ENCODE data around the gene ATXN1.

ATXN1 gene

DNA sequence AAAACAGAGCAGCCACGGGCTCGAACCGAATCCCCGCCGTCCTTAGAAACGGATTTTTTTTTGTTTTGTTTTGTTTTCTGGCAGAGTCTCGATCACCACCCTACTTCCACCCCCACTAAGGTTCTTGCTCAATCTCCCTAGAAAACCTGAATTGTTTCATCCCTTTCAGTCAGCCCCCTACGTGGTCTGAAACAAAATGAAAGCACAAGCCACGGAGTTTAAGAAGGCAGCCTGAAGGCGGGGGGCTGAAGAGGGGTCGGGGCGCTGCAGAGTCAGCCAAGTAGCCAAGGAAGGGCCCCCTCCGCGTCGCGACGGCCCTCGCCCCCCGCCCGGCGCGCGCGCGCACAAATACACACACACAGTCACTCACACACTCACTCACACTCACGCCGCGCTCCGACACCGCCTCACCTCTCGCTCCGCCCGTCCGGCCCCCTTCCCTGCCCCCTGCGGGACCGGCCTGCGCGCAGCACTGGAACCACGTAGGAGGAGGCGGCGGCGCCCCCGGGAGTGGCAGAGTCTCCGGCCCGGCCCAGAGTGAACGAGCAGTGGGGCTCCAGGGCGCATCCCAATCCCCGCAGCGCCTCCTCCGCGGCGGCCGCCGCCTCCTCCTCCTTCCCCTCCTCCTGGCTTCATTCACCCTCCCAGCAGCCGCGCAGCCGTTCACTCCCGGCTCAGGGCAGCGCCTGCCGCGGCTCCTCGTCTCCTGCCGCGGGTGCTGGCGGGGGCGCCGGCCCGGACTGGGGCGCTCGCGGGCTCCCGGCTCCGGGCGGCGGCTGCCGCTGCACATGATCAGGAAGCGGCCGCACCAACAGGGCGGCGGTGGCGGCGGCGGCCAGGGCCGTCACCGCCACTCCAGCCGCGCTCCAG, 1.4 kb downstream of the ATXN1 start:
- peak; percentile 37 for DNase-seq (ENCODE audit: low read depth)
- no peak for TF ChIP-seq CTCF (conservative IDR thresholded peaks at IDR 0.05; ENCODE audit: low read depth, low read length)
- H3K4me3 ChIP-seq (ENCODE audit: low read length): peak overlapping the region; percentile 88

DNA sequence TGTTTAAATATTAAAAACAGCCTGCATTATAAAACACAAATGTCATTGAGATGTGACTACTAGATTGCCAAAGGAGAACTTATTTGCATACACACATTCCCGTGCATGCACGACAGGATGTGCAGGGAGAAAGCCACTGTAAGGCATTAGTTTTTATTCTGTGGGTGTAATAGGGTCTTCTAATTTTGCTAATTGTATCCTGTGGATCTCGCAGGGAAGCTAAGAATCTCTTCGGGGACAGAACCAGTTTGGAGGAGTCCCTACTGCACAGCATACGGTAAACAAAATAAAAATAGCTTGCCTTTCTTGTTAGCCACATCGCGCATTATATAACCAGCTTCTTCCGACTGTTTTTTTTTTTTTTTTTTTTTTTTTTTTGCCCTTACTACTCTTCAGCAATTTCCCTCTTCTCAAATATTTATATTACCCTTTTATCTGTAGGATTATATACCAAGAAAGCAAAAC, 2.0 kb downstream of the ATXN1 start:
- no peak for DNase-seq (ENCODE audit: low read depth)
- TF ChIP-seq CTCF (conservative IDR thresholded peaks at IDR 0.05; ENCODE audit: low read depth, low read length): no peak
- H3K4me3 ChIP-seq (ENCODE audit: low read length): peak overlapping the region; percentile 88

DNA sequence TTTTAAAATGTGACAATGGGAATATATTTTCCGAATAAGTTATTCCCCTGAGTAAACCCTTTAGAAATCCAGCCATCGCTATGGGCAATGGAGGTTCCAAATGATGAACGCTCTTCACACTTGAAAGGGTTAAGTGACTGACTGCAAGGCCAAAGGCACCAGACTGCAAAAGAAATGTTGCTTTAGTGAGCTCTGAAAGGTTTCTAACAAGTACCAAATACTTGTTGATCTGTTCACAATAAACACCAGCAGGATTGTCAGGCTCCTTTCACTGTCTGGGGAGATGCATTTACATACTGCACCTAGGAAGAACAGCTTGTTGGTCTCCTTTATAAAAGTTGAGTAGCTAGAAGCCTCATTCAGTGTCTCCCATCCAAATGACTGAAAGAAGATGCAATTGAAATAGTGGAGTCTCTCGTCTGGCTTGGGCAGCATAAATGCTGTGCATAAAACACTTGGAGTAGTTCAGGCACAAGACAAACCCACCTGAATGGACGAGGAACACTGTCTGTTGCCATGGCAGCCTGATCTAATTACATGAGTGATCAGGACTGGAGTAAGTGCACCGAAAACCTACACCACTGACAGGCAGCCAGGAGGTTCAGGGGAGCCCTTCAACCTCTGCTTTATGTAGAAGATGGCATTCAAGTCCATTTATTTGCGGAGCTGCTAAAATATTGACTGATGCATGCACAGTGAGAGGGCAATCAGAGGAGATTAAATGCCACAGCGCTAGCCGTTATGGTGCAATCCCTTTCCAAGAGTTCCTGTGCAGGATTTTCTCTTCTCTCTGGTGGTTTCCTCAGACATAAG, 2.9 kb downstream of the ATXN1 start:
- no peak for TF ChIP-seq CTCF (conservative IDR thresholded peaks at IDR 0.05; ENCODE audit: low read depth, low read length)
- DNase-seq (ENCODE audit: low read depth): no peak
- peak overlapping the region; percentile 88 for H3K4me3 ChIP-seq (ENCODE audit: low read length)

GRCh38 chr6:16757332-16757731, 3.9 kb downstream of the ATXN1 start:
- no peak for DNase-seq (ENCODE audit: low read depth)
- TF ChIP-seq CTCF (conservative IDR thresholded peaks at IDR 0.05; ENCODE audit: low read depth, low read length): no peak
- no peak overlapping the region for H3K4me3 ChIP-seq (ENCODE audit: low read length)

DNA sequence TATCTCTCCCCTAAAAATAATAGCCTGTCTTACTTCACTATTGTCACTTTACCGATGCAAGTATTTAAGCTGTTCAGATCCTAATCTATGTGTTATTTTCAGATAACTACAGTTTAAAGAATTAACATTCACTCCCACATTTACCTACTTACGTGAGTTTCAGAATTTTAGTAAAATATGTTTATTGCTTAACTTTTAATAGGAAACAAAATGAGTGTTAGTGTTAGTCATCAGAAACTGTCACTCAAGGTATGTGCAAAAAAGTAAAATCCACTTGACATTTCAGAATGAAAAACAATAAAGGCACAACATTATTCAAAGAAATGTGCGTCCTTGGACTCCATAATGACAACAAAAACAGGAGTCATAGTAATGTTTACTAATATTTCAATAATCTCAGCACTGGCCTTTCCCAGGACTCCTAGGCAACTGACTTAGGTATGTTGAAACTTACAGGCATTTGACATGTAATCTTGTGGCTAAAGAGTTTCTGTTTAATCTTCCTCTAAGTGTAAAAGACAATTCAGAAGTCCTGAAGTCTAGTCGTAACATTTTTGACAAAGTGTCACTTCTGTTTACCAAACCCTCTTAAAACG, 4.5 kb downstream of the ATXN1 start:
- TF ChIP-seq CTCF (conservative IDR thresholded peaks at IDR 0.05; ENCODE audit: low read depth, low read length): no peak
- DNase-seq (ENCODE audit: low read depth): no peak
- no peak overlapping the region for H3K4me3 ChIP-seq (ENCODE audit: low read length)

GRCh38 chr6:16755544-16755943, 5.7 kb downstream of the ATXN1 start:
- no peak for DNase-seq (ENCODE audit: low read depth)
- TF ChIP-seq CTCF (conservative IDR thresholded peaks at IDR 0.05; ENCODE audit: low read depth, low read length): no peak
- H3K4me3 ChIP-seq (ENCODE audit: low read length): no peak overlapping the region
